HepG2 (cell line): ENCODE results near the gene LHFPL2. TPM values are rescaled to one million over a fixed set of nuclear protein-coding genes. Genes with fewer than 3 reads are reported as not detected.

ENCODE experiments used
- ATAC-seq: fragments of 200-7000 bp; cut with Tn5 transposase; 3 replicates; pipeline ENCODE4 v1.9.1; 2020; ENCODE audit warnings: mild to moderate bottlenecking, moderate library complexity
- BruUV-seq: library from RNA; stranded (reverse); fragments of 400-500 nt; replicated peaks from 2 replicates; lab custom pipeline; 2021; lab: Mats Ljungman, UMichigan
- CTCF ChIA-PET: fragments of 300-600 bp; formaldehyde crosslinking; extraction: SDS; loops from one replicate; lab custom pipeline; 2021; ENCODE audit warnings: low total read pairs, inconsistent platforms, low intra/inter-chr PET ratio; lab: Yijun Ruan, JAX
- POLR2A ChIA-PET: fragments of 350-600 bp; sonication (Branson Sonifier 250); formaldehyde crosslinking; loops from one replicate; lab custom pipeline; 2020; ENCODE audit warnings: antibody characterized with exemption, inconsistent platforms; lab: Yijun Ruan, JAX
- DNase-seq: peaks from one replicate; pipeline ENCODE4 v3.0.0-alpha.2; 2015; ENCODE audit warnings: low spot score
- FAIRE-seq: peaks from 3 replicates; lab custom pipeline; 2011; peaks lifted over from hg19 to GRCh38; lab: Jason Lieb, UNC
- H2AFZ ChIP-seq: one replicate; pipeline ENCODE4 v1.6.1; 2011; ENCODE audit warnings: low read length, inconsistent platforms
- H3K27ac ChIP-seq: fragments of 300-600 bp; 3 replicates; pipeline ENCODE4 v1.8.0; 2011; ENCODE audit warnings: mixed run types, mild to moderate bottlenecking, mixed read lengths, low read length, inconsistent platforms; ENCODE audit not compliant: insufficient read depth; ENCODE audit errors: extremely low read length
- H3K27me3 ChIP-seq, 2 experiments: fragments of 200-600 bp in 1 of 2; 2 replicates in 1 of 2; 3 replicates in 1 of 2; pipeline versions ENCODE4 v1.6.0 to v1.8.0; 2011; ENCODE audit warnings: low read length in 2 of 2, mild to moderate bottlenecking in 2 of 2, moderate library complexity in 2 of 2, inconsistent platforms in 1 of 2; ENCODE audit not compliant: insufficient read depth in 2 of 2, control insufficient read depth in 1 of 2
- H3K36me3 ChIP-seq, 2 experiments: fragments of 200-600 bp in 1 of 2; replicated peaks in 1 of 2; 2 replicates in 1 of 2; 3 replicates in 1 of 2; pipeline versions ENCODE4 v1.5.1 to v1.8.0; 2011; ENCODE audit warnings: low read length in 2 of 2, inconsistent platforms in 1 of 2; ENCODE audit not compliant: insufficient read depth in 2 of 2, control insufficient read depth in 1 of 2
- H3K4me1 ChIP-seq: 2 replicates; pipeline ENCODE4 v1.5.1; 2012; ENCODE audit warnings: low read length, inconsistent platforms; ENCODE audit not compliant: insufficient read depth
- H3K4me2 ChIP-seq: 2 replicates; pipeline ENCODE4 v1.6.0; 2011; ENCODE audit warnings: low read depth, low read length, inconsistent platforms
- H3K4me3 ChIP-seq, 3 experiments: fragments of 200-600 bp in 1 of 3; sonication (generic), shearing (Covaris generic) in 1 of 3; replicated peaks in 1 of 3; 2 replicates each; pipeline ENCODE4 v1.5.1; 2011 to 2016; ENCODE audit warnings: low read length in 3 of 3, inconsistent platforms in 2 of 3, low read depth in 2 of 3, mild to moderate bottlenecking in 2 of 3, control low read depth in 1 of 3, mixed read lengths in 1 of 3; ENCODE audit not compliant: insufficient read depth in 1 of 3
- H3K79me2 ChIP-seq: one replicate; pipeline ENCODE4 v1.6.1; 2011; ENCODE audit warnings: low read length, inconsistent platforms; ENCODE audit not compliant: insufficient read depth
- H3K9ac ChIP-seq: 2 replicates; pipeline ENCODE4 v1.6.0; 2011; ENCODE audit warnings: mild to moderate bottlenecking, low read depth, low read length, inconsistent platforms; ENCODE audit not compliant: insufficient read depth
- H3K9me3 ChIP-seq: 2 replicates; pipeline ENCODE4 v1.5.1; 2012; ENCODE audit warnings: mild to moderate bottlenecking, low read length
- H4K20me1 ChIP-seq: 2 replicates; pipeline ENCODE4 v1.6.0; 2011; ENCODE audit warnings: inconsistent platforms, mild to moderate bottlenecking, low read length, moderate library complexity; ENCODE audit not compliant: insufficient read depth
- KLF16 ChIP-seq, 2 experiments: sonication (generic) in 1 of 2; formaldehyde crosslinking in 1 of 2; IDR thresholded peaks; 2 replicates each; pipeline versions ENCODE4 v1.6.1 to v1.8.0; 2016 to 2023; ENCODE audit warnings: missing genetic modification reagents in 2 of 2, missing compliant biosample characterization in 1 of 2
- LCORL ChIP-seq, 2 experiments: fragments of 450-650 bp in 1 of 2; sonication (generic) in 1 of 2; formaldehyde crosslinking in 1 of 2; IDR thresholded peaks; 2 replicates each; pipeline versions ENCODE4 v1.5.0 to v1.6.1; 2017 to 2020; ENCODE audit warnings: antibody characterized with exemption in 1 of 2, missing genetic modification reagents in 1 of 2
- NAIF1 ChIP-seq: sonication (generic); formaldehyde crosslinking; IDR thresholded peaks from 2 replicates; pipeline ENCODE4 v1.5.0; 2020; ENCODE audit warnings: mild to moderate bottlenecking, missing genetic modification reagents, borderline replicate concordance
- PCBP2 ChIP-seq: fragments of 200-400 bp; formaldehyde crosslinking; optimal IDR thresholded peaks from 2 replicates; pipeline ENCODE3; 2018; ENCODE audit warnings: low read length, low read depth; ENCODE audit not compliant: poor library complexity, severe bottlenecking
- SCMH1 ChIP-seq: sonication (generic); formaldehyde crosslinking; IDR thresholded peaks from 2 replicates; pipeline ENCODE4 v1.9.0; 2021; ENCODE audit warnings: missing genetic modification reagents, mild to moderate bottlenecking, borderline replicate concordance
- YEATS4 ChIP-seq: sonication (generic); formaldehyde crosslinking; IDR thresholded peaks from 2 replicates; pipeline ENCODE4 v1.4.0; 2020; ENCODE audit warnings: missing genetic modification reagents, borderline replicate concordance
- ZBTB20 ChIP-seq: sonication (generic); formaldehyde crosslinking; IDR thresholded peaks from 2 replicates; pipeline ENCODE4 v1.8.1; 2023; ENCODE audit warnings: missing genetic modification reagents, low read depth, mild to moderate bottlenecking, borderline replicate concordance
- ZKSCAN8 ChIP-seq: IDR thresholded peaks from 2 replicates; pipeline ENCODE4 v1.6.1; 2016; ENCODE audit warnings: borderline replicate concordance, missing genetic modification reagents, missing compliant biosample characterization
- ZNF619 ChIP-seq: sonication (generic); formaldehyde crosslinking; IDR thresholded peaks from 2 replicates; pipeline ENCODE4 v1.4.0; 2020; ENCODE audit warnings: mild to moderate bottlenecking, missing genetic modification reagents
- ZNF761 ChIP-seq: sonication (generic); formaldehyde crosslinking; conservative IDR thresholded peaks from 2 replicates; pipeline ENCODE4 v1.4.0; 2020; ENCODE audit warnings: mild to moderate bottlenecking, missing genetic modification reagents
- WGBS: methylation state at CpG from one replicate; pipeline ENCODE4 v1.1.6; 2017; ENCODE audit warnings: low lambda C conversion rate; 5-methylcytosine and 5-hydroxymethylcytosine counted together
- in situ Hi-C: cut with HindIII; loops from 2 replicates; pipeline ENCODE4 v1.10.0; 2017; ENCODE audit warnings: low pct_unique_long_range_greater_than_20kb; ENCODE audit not compliant: extremely low pct_ligation_motif_present
- intact Hi-C: fragments of 100-400 bp; cut with micrococcal nuclease; formaldehyde crosslinking; loops from one replicate; pipeline ENCODE4 v1.10.0; 2022; ENCODE audit not compliant: unreplicated experiment
- polyA plus RNA-seq, 8 experiments: library from polyadenylated mRNA; depleted of rRNA in 3 of 8; stranded (reverse) in 7 of 8; unstranded in 1 of 8; fragments of >200 nt; fragmentation: Illumina TruSeq in 4 of 8; extraction: Trizol in 4 of 8; gene quantifications; 2 replicates each; pipeline versions ENCODE4 v1.2.1 to v1.2.3, GENCODE V29; 2011 to 2016; ENCODE audit warnings: low read depth in 4 of 8, missing spikeins in 1 of 8, mixed read lengths in 1 of 8; ENCODE audit not compliant: insufficient read depth in 1 of 8
- total RNA-seq, 5 experiments: library from RNA; depleted of rRNA; stranded (reverse); fragments of >200 nt; fragmentation: Illumina TruSeq; extraction: Trizol; gene quantifications; 2 replicates each; pipeline ENCODE4 v1.2.3, GENCODE V29; 2016; ENCODE audit warnings: low read depth in 1 of 5
- TF ChIP-seq, protein P1 (sequence below): sonication (generic); formaldehyde crosslinking; IDR thresholded peaks from 2 replicates; pipeline ENCODE4 v1.4.0; 2020; ENCODE audit warnings: missing genetic modification reagents
- TF ChIP-seq, protein P2 (sequence below): sonication (generic); formaldehyde crosslinking; IDR thresholded peaks from 2 replicates; pipeline ENCODE4 v1.4.0; 2020; ENCODE audit warnings: mild to moderate bottlenecking, missing genetic modification reagents, borderline replicate concordance
- TF ChIP-seq, protein P3 (sequence below): sonication (generic); formaldehyde crosslinking; IDR thresholded peaks from 2 replicates; pipeline ENCODE4; 2020; ENCODE audit warnings: missing genetic modification reagents, mild to moderate bottlenecking, borderline replicate concordance
- TF ChIP-seq, protein P4 (sequence below): sonication (generic); formaldehyde crosslinking; IDR thresholded peaks from 2 replicates; pipeline ENCODE4 v1.5.1; 2020; ENCODE audit warnings: mild to moderate bottlenecking, missing genetic modification reagents, borderline replicate concordance

LHFPL2 gene
- total and polyA plus RNA-seq, 2 of the 13 experiments (the other 11 are each of a cell fraction or from before 2014, with no cell fraction given): 6.0 to 20.0 TPM

DNA sequence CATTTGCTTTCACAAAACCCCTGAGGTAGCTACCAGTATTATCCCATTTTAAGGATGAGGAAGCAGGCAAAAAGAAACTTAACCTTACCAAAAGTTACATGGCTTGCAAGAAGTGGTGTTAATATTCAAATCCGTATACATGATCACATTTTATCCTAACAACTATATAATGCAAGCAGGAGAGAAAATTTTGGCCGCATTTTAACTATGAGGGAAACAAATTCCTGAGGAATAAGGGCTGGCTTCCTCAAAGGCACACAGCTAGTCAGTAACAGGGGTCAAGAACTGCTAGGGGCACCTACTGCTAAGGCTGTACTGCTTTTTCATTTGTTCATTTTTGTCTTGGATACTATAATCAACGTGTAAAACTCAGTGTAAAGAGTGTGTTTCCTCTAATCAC, 81.0 kb downstream of the LHFPL2 start:
- ATAC-seq (no peak), DNase-seq (no peak), FAIRE-seq (no peak)
- in situ Hi-C loops (no loop called here), intact Hi-C loops (no loop called here)
- Histone ChIP-seq H3K9ac (no peak overlapping the region), H3K36me3 (peaks cover 3 to 9% of the 10 kb centered on the region in 2 experiments; a peak in 2 of 5 replicates), H4K20me1 (no peaks in the 10 kb centered on the region), H3K27me3 (no peaks in the 10 kb centered on the region), H3K4me1 (peaks cover 37% of the 10 kb centered on the region), H3K27ac (no peak overlapping the region), H3K79me2 (peaks cover 13% of the 10 kb centered on the region), H2AFZ (no peak overlapping the region), H3K4me3 (no peak overlapping the region), H3K4me2 (no peak overlapping the region), H3K9me3 (no peaks in the 10 kb centered on the region)
- no TSS peak for BruUV-seq
- ChIA-PET POLR2A (no interaction called here), CTCF (no interaction called here)
- 89% methylated on average over 3 of the region's 3 CpGs for WGBS
- TF ChIP-seq, protein P1, sequence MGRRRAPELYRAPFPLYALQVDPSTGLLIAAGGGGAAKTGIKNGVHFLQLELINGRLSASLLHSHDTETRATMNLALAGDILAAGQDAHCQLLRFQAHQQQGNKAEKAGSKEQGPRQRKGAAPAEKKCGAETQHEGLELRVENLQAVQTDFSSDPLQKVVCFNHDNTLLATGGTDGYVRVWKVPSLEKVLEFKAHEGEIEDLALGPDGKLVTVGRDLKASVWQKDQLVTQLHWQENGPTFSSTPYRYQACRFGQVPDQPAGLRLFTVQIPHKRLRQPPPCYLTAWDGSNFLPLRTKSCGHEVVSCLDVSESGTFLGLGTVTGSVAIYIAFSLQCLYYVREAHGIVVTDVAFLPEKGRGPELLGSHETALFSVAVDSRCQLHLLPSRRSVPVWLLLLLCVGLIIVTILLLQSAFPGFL (CRISPR knock-in tag): no peak
- TF ChIP-seq, protein P2, sequence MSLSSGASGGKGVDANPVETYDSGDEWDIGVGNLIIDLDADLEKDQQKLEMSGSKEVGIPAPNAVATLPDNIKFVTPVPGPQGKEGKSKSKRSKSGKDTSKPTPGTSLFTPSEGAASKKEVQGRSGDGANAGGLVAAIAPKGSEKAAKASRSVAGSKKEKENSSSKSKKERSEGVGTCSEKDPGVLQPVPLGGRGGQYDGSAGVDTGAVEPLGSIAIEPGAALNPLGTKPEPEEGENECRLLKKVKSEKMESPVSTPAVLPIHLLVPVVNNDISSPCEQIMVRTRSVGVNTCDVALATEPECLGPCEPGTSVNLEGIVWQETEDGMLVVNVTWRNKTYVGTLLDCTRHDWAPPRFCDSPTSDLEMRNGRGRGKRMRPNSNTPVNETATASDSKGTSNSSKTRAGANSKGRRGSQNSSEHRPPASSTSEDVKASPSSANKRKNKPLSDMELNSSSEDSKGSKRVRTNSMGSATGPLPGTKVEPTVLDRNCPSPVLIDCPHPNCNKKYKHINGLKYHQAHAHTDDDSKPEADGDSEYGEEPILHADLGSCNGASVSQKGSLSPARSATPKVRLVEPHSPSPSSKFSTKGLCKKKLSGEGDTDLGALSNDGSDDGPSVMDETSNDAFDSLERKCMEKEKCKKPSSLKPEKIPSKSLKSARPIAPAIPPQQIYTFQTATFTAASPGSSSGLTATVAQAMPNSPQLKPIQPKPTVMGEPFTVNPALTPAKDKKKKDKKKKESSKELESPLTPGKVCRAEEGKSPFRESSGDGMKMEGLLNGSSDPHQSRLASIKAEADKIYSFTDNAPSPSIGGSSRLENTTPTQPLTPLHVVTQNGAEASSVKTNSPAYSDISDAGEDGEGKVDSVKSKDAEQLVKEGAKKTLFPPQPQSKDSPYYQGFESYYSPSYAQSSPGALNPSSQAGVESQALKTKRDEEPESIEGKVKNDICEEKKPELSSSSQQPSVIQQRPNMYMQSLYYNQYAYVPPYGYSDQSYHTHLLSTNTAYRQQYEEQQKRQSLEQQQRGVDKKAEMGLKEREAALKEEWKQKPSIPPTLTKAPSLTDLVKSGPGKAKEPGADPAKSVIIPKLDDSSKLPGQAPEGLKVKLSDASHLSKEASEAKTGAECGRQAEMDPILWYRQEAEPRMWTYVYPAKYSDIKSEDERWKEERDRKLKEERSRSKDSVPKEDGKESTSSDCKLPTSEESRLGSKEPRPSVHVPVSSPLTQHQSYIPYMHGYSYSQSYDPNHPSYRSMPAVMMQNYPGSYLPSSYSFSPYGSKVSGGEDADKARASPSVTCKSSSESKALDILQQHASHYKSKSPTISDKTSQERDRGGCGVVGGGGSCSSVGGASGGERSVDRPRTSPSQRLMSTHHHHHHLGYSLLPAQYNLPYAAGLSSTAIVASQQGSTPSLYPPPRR: no peak
- no peak for TF ChIP-seq ZBTB20 (CRISPR knock-in tag)
- TF ChIP-seq, protein P3, sequence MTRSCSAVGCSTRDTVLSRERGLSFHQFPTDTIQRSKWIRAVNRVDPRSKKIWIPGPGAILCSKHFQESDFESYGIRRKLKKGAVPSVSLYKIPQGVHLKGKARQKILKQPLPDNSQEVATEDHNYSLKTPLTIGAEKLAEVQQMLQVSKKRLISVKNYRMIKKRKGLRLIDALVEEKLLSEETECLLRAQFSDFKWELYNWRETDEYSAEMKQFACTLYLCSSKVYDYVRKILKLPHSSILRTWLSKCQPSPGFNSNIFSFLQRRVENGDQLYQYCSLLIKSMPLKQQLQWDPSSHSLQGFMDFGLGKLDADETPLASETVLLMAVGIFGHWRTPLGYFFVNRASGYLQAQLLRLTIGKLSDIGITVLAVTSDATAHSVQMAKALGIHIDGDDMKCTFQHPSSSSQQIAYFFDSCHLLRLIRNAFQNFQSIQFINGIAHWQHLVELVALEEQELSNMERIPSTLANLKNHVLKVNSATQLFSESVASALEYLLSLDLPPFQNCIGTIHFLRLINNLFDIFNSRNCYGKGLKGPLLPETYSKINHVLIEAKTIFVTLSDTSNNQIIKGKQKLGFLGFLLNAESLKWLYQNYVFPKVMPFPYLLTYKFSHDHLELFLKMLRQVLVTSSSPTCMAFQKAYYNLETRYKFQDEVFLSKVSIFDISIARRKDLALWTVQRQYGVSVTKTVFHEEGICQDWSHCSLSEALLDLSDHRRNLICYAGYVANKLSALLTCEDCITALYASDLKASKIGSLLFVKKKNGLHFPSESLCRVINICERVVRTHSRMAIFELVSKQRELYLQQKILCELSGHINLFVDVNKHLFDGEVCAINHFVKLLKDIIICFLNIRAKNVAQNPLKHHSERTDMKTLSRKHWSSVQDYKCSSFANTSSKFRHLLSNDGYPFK: no peak
- no peak for TF ChIP-seq ZNF619 (CRISPR knock-in tag)
- TF ChIP-seq PCBP2: no peak
- TF ChIP-seq YEATS4 (CRISPR knock-in tag): no peak
- TF ChIP-seq LCORL (IDR thresholded peaks at IDR 0.05): no peak
- no peak for TF ChIP-seq LCORL (CRISPR knock-in tag; IDR thresholded peaks at IDR 0.05)
- no peak for TF ChIP-seq ZNF761 (CRISPR knock-in tag)
- TF ChIP-seq, protein P4, sequence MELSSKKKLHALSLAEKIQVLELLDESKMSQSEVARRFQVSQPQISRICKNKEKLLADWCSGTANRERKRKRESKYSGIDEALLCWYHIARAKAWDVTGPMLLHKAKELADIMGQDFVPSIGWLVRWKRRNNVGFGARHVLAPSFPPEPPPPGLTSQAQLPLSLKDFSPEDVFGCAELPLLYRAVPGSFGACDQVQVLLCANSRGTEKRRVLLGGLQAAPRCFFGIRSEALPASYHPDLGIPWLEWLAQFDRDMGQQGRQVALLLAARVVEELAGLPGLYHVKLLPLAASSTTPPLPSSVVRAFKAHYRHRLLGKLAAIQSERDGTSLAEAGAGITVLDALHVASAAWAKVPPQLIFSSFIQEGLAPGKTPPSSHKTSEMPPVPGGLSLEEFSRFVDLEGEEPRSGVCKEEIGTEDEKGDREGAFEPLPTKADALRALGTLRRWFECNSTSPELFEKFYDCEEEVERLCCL (CRISPR knock-in tag): no peak
- no peak for TF ChIP-seq SCMH1 (CRISPR knock-in tag)
- TF ChIP-seq ZKSCAN8 (CRISPR knock-in tag): no peak
- no peak for TF ChIP-seq NAIF1 (CRISPR knock-in tag)
- TF ChIP-seq KLF16 (CRISPR knock-in tag; IDR thresholded peaks at IDR 0.05): no peak
